Neural progenitor cell (in vitro differentiated cells): ENCODE results near the gene KIF19. TPM values are rescaled to one million over a fixed set of nuclear protein-coding genes. Genes with fewer than 3 reads are reported as not detected.

Experiments
- DNase-seq: peaks from one replicate; pipeline ENCODE4 v3.0.0-alpha.2; 2016; ENCODE audit warnings: low spot score
- H2AFZ ChIP-seq: fragments of 200-600 bp; sonication (generic); replicated peaks from 2 replicates; pipeline ENCODE4 v1.6.1; 2016; ENCODE audit warnings: antibody characterized with exemption
- H3F3A ChIP-seq: fragments of 200-600 bp; sonication (generic); 2 replicates; pipeline ENCODE4 v1.6.1; 2016; ENCODE audit warnings: antibody characterized with exemption, low read depth
- H3K27ac ChIP-seq: fragments of 200-600 bp; sonication (generic); 2 replicates; pipeline ENCODE4 v1.5.1; 2016; ENCODE audit warnings: mild to moderate bottlenecking
- H3K27me3 ChIP-seq: fragments of 200-600 bp; sonication (generic); 2 replicates; pipeline ENCODE4 v1.6.1; 2016; ENCODE audit warnings: mild to moderate bottlenecking, moderate library complexity
- H3K36me3 ChIP-seq: fragments of 200-600 bp; sonication (generic); 2 replicates; pipeline ENCODE4 v1.5.1; 2016
- H3K4me1 ChIP-seq: fragments of 200-600 bp; sonication (generic); 2 replicates; pipeline ENCODE4 v1.6.1; 2016; ENCODE audit warnings: mixed run types
- H3K4me2 ChIP-seq: fragments of 200-600 bp; sonication (generic); 2 replicates; pipeline ENCODE4 v1.6.1; 2016
- H3K4me3 ChIP-seq: fragments of 200-600 bp; sonication (generic); 2 replicates; pipeline ENCODE4 v1.5.1; 2016
- H3K79me2 ChIP-seq: fragments of 200-600 bp; sonication (generic); 2 replicates; pipeline ENCODE4 v1.6.1; 2016; ENCODE audit warnings: low read depth
- H3K9ac ChIP-seq: fragments of 200-600 bp; sonication (generic); 2 replicates; pipeline ENCODE4 v1.6.1; 2016
- H3K9me3 ChIP-seq: fragments of 200-600 bp; sonication (generic); 2 replicates; pipeline ENCODE4 v1.5.1; 2016; ENCODE audit warnings: low read depth
- H4K20me1 ChIP-seq: fragments of 200-600 bp; sonication (generic); 2 replicates; pipeline ENCODE4 v1.6.1; 2016; ENCODE audit warnings: low read depth
- H3K27ac Mint-ChIP-seq: 3 replicates; pipeline ENCODE4 v1.8.0; 2021; ENCODE audit warnings: mixed read lengths
- H3K27me3 Mint-ChIP-seq: 2 replicates; pipeline ENCODE4 v1.8.0; 2022; ENCODE audit warnings: low read depth, mild to moderate bottlenecking, inconsistent platforms, moderate library complexity, mixed read lengths; ENCODE audit not compliant: insufficient read depth
- H3K36me3 Mint-ChIP-seq: 3 replicates; pipeline ENCODE4 v1.8.0; 2021; ENCODE audit warnings: mixed read lengths
- H3K4me1 Mint-ChIP-seq: 3 replicates; pipeline ENCODE4 v1.8.0; 2021; ENCODE audit warnings: mixed read lengths
- H3K4me3 Mint-ChIP-seq: 3 replicates; pipeline ENCODE4 v1.8.0; 2021; ENCODE audit warnings: mild to moderate bottlenecking, moderate library complexity, mixed read lengths
- H3K9me3 Mint-ChIP-seq: 3 replicates; pipeline ENCODE4 v1.8.0; 2020; ENCODE audit warnings: mixed read lengths
- EZH2 ChIP-seq: fragments of 200-600 bp; sonication (generic); IDR thresholded peaks from 2 replicates; pipeline ENCODE4 v1.6.1; 2017; ENCODE audit warnings: antibody characterized with exemption, mild to moderate bottlenecking, moderate library complexity
- EZH2phosphoT487 ChIP-seq: fragments of 200-600 bp; sonication (generic); IDR thresholded peaks from 2 replicates; pipeline ENCODE4 v1.6.1; 2017; ENCODE audit warnings: antibody characterized with exemption
- total RNA-seq: library from RNA; depleted of rRNA; stranded (reverse); fragments of >200 nt; gene quantifications from 2 replicates; pipeline ENCODE4 v1.2.3, GENCODE V29; 2015; ENCODE audit warnings: low replicate concordance
- TF ChIP-seq, protein P1 (sequence below): fragments of 200-600 bp; sonication (generic); IDR thresholded peaks from 2 replicates; pipeline ENCODE4 v1.5.1; 2017; ENCODE audit warnings: antibody characterized with exemption, mild to moderate bottlenecking

Gene KIF19
- total RNA-seq, 1 donor from 2014 or later, result 0.15 TPM

GRCh38 chr17:74298778-74299177 lies 27.2 kb upstream of the KIF19 start:
- Histone ChIP-seq H3K4me2 (no peak overlapping the region), H4K20me1 (no peaks in the 10 kb centered on the region), H3K4me3 (no peak overlapping the region), H3K9me3 (no peaks in the 10 kb centered on the region), H3K4me1 (no peaks in the 10 kb centered on the region), H2AFZ (no peak overlapping the region), H3K36me3 (no peaks in the 10 kb centered on the region), H3K27me3 (no peaks in the 10 kb centered on the region), H3K27ac (no peak overlapping the region), H3K79me2 (no peaks in the 10 kb centered on the region), H3F3A (peaks cover 12% of the 10 kb centered on the region), H3K9ac (no peak overlapping the region)
- no peak for DNase-seq
- Mint-ChIP-seq H3K4me1 (peaks cover 26% of the 10 kb centered on the region), H3K9me3 (peaks cover 7% of the 10 kb centered on the region), H3K36me3 (no peaks in the 10 kb centered on the region), H3K27me3 (peaks cover 21% of the 10 kb centered on the region), H3K4me3 (no peak overlapping the region), H3K27ac (no peak overlapping the region)
- TF ChIP-seq, protein P1, sequence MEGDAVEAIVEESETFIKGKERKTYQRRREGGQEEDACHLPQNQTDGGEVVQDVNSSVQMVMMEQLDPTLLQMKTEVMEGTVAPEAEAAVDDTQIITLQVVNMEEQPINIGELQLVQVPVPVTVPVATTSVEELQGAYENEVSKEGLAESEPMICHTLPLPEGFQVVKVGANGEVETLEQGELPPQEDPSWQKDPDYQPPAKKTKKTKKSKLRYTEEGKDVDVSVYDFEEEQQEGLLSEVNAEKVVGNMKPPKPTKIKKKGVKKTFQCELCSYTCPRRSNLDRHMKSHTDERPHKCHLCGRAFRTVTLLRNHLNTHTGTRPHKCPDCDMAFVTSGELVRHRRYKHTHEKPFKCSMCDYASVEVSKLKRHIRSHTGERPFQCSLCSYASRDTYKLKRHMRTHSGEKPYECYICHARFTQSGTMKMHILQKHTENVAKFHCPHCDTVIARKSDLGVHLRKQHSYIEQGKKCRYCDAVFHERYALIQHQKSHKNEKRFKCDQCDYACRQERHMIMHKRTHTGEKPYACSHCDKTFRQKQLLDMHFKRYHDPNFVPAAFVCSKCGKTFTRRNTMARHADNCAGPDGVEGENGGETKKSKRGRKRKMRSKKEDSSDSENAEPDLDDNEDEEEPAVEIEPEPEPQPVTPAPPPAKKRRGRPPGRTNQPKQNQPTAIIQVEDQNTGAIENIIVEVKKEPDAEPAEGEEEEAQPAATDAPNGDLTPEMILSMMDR, result no peak

DNA sequence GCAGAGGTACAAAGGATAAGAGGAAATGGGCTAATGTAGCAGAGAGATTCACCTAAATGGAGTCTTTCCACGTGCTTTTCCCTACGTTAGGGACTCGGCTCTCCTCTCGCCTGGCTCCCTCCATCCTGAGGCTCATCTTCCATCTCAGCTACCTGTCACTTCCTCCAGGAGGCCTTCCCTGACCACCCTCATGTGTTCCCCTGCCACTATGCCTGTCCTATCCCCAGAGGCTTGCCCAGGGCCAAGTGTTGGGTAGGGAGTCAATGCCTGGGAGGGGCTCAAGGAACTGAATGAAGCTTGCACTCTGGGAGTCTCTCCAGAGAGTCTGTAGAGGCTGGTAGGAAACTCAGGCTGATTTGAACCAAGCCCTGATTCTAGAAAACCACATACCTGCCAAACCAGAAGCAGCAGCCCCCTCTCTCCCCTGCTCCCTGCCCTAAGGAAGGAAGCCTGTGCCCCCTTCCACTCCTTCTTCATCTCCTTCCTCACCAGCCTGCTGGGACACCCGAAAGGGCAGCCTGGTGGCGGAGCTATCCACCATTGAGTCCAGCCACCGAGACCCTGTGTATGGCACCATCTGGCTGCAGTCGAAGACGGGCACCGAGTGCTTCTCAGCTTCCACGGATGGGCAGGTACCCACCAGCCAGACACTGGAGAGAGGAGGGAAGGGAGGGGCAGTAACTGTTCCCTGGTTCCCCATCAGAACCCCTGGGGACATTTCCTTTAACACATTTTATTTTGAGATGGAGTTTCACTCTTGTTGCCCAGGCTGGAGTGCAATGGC lies 26.6 kb upstream of the KIF19 start:
- peaks cover 7% of the 10 kb centered on the region for H3K9me3 Mint-ChIP-seq
- Histone ChIP-seq H3K9ac (no peak overlapping the region), H3F3A (peaks cover 12% of the 10 kb centered on the region), H3K9me3 (no peaks in the 10 kb centered on the region), H3K27me3 (no peaks in the 10 kb centered on the region), H4K20me1 (no peaks in the 10 kb centered on the region), H3K27ac (no peak overlapping the region), H3K36me3 (no peaks in the 10 kb centered on the region), H3K4me2 (no peak overlapping the region), H3K4me3 (no peak overlapping the region), H3K4me1 (no peaks in the 10 kb centered on the region), H2AFZ (no peak overlapping the region), H3K79me2 (no peaks in the 10 kb centered on the region)
- no peak for DNase-seq
- TF ChIP-seq EZH2, result no peak
- TF ChIP-seq, protein P1, result no peak
- H3K27ac Mint-ChIP-seq, result no peak overlapping the region
- no peak overlapping the region for H3K4me3 Mint-ChIP-seq
- H3K27me3 Mint-ChIP-seq, result peaks cover 21% of the 10 kb centered on the region
- no peaks in the 10 kb centered on the region for H3K36me3 Mint-ChIP-seq
- H3K4me1 Mint-ChIP-seq, result peaks cover 26% of the 10 kb centered on the region

GRCh38 chr17:74303305-74303704 lies 22.7 kb upstream of the KIF19 start:
- Mint-ChIP-seq H3K9me3 (no peaks in the 10 kb centered on the region), H3K4me1 (peaks cover 15% of the 10 kb centered on the region), H3K27ac (no peak overlapping the region), H3K36me3 (no peaks in the 10 kb centered on the region), H3K27me3 (peaks cover 9% of the 10 kb centered on the region), H3K4me3 (no peak overlapping the region)
- Histone ChIP-seq H4K20me1 (no peaks in the 10 kb centered on the region), H3K9ac (no peak overlapping the region), H3K27me3 (no peaks in the 10 kb centered on the region), H3K36me3 (no peaks in the 10 kb centered on the region), H3K4me2 (no peak overlapping the region), H3K79me2 (no peaks in the 10 kb centered on the region), H3K9me3 (no peaks in the 10 kb centered on the region), H2AFZ (no peak overlapping the region), H3K27ac (no peak overlapping the region), H3K4me1 (no peaks in the 10 kb centered on the region), H3F3A (no peaks in the 10 kb centered on the region), H3K4me3 (no peak overlapping the region)
- no peak for DNase-seq
- TF ChIP-seq, protein P1, result no peak
- TF ChIP-seq EZH2, result no peak
- TF ChIP-seq EZH2phosphoT487, result no peak
